Lung (tissue), 12 donors: ENCODE data around the gene TSEN15. TPM values are rescaled to one million over a fixed set of nuclear protein-coding genes. Genes with fewer than 3 reads are reported as not detected.
"Not testable (repeated sequence)": the region's sequence is repeated elsewhere in the genome, so short reads cannot be mapped to it uniquely, and the experiment has no call there.

Source experiments
- ATAC-seq: fragments of 200-7000 bp; cut with Tn5 transposase; one replicate; pipeline ENCODE4 v1.9.1; 2020; ENCODE audit warnings: moderate number of reproducible peaks; ENCODE audit not compliant: insufficient read depth, low FRiP score
- DNase-seq, 3 donors: peaks; one replicate each; pipeline ENCODE4 v3.0.0-alpha.2; 2013 to 2017
- H3K27ac ChIP-seq, 2 donors: one replicate each; pipeline ENCODE4 v1.5.1; 2013; ENCODE audit warnings: mild to moderate bottlenecking in 2 of 2, moderate library complexity in 2 of 2, control low read depth in 1 of 2, inconsistent platforms in 1 of 2, low read depth in 1 of 2, low read length in 1 of 2
- H3K27me3 ChIP-seq, 3 donors: one replicate each; pipeline ENCODE4 v1.5.1; 2013; ENCODE audit warnings: low read length in 2 of 3; ENCODE audit not compliant: control insufficient read depth in 3 of 3, insufficient read depth in 3 of 3
- H3K36me3 ChIP-seq, 4 donors: one replicate each; pipeline ENCODE4 v1.5.1; 2013; ENCODE audit warnings: low read length in 4 of 4, mild to moderate bottlenecking in 1 of 4, moderate library complexity in 1 of 4; ENCODE audit not compliant: control insufficient read depth in 4 of 4, insufficient read depth in 4 of 4
- H3K4me1 ChIP-seq, 5 donors: one replicate each; pipeline ENCODE4 v1.5.1; 2013; ENCODE audit warnings: low read length in 5 of 5, mild to moderate bottlenecking in 2 of 5, moderate library complexity in 1 of 5; ENCODE audit not compliant: control insufficient read depth in 5 of 5, insufficient read depth in 5 of 5
- H3K4me3 ChIP-seq: one replicate; pipeline ENCODE4 v1.5.1; 2013; ENCODE audit warnings: mild to moderate bottlenecking, control low read depth, moderate library complexity
- H3K9ac ChIP-seq, 2 donors: one replicate each; pipeline ENCODE4 v1.5.1; 2013; ENCODE audit warnings: low read length in 2 of 2, control low read depth in 1 of 2; ENCODE audit not compliant: insufficient read depth in 1 of 2
- H3K9me3 ChIP-seq, 4 donors: one replicate each; pipeline ENCODE4 v1.5.1; 2013; ENCODE audit warnings: low read length in 3 of 4, mild to moderate bottlenecking in 1 of 4, moderate library complexity in 1 of 4; ENCODE audit not compliant: control insufficient read depth in 4 of 4, insufficient read depth in 3 of 4
- WGBS, 2 donors: extraction: QIAGEN DNeasy Blood & Tissue Kit; methylation state at CpG; one replicate each; pipeline ENCODE4 v1.1.7; 2013; 5-methylcytosine and 5-hydroxymethylcytosine counted together
- polyA plus RNA-seq, 2 donors: library from polyadenylated mRNA; stranded (reverse); fragments of 200-250 nt; gene quantifications; one replicate each; pipeline ENCODE4 v1.2.1, GENCODE V29; 2013
- total RNA-seq, 2 donors: library from RNA; depleted of rRNA in 1 of 2; stranded (reverse); fragments of >200 nt in 1 of 2; gene quantifications; one replicate each; pipeline ENCODE4 v1.2.1, GENCODE V29; 2014 to 2021
- TF ChIP-seq, protein P1 (sequence below): IDR thresholded peaks from 2 replicates; pipeline ENCODE4 v1.5.1; 2012; ENCODE audit warnings: mild to moderate bottlenecking; ENCODE audit errors: control extremely low read depth, extremely low read depth
- donor health status: control.
- donor health status: control.
- donor health status: Bipolar disorder and iron deficiency.
- donor health status: healthy.
- donor health status: DM: yes; HTN: yes; CAD: no.

The TSEN15 gene
- total and polyA plus RNA-seq, 4 donors: 18.8 to 32.8 (median 31.1) TPM

- Histone ChIP-seq H3K4me3 (no peak overlapping the region), H3K4me1 (peaks cover 0 to 16% (median 5%) of the 10 kb centered on the region in 5 donors), H3K9ac (no peak overlapping the region), H3K27me3 (peaks cover 0 to 50% (median 15%) of the 10 kb centered on the region in 3 donors), H3K27ac (no peak overlapping the region), H3K36me3 (no peaks in the 10 kb centered on the region), H3K9me3 (no peaks in the 10 kb centered on the region)
- no peak for ATAC-seq
- 32 to 65% methylated on average over 4 of the region's 4 CpGs for WGBS, 2 donors
- TF ChIP-seq, protein P1, sequence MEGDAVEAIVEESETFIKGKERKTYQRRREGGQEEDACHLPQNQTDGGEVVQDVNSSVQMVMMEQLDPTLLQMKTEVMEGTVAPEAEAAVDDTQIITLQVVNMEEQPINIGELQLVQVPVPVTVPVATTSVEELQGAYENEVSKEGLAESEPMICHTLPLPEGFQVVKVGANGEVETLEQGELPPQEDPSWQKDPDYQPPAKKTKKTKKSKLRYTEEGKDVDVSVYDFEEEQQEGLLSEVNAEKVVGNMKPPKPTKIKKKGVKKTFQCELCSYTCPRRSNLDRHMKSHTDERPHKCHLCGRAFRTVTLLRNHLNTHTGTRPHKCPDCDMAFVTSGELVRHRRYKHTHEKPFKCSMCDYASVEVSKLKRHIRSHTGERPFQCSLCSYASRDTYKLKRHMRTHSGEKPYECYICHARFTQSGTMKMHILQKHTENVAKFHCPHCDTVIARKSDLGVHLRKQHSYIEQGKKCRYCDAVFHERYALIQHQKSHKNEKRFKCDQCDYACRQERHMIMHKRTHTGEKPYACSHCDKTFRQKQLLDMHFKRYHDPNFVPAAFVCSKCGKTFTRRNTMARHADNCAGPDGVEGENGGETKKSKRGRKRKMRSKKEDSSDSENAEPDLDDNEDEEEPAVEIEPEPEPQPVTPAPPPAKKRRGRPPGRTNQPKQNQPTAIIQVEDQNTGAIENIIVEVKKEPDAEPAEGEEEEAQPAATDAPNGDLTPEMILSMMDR: no peak
- DNase-seq: no peak
Observed at GRCh38 chr1:184039126-184039525, 12.4 kb upstream of the TSEN15 start.

DNA sequence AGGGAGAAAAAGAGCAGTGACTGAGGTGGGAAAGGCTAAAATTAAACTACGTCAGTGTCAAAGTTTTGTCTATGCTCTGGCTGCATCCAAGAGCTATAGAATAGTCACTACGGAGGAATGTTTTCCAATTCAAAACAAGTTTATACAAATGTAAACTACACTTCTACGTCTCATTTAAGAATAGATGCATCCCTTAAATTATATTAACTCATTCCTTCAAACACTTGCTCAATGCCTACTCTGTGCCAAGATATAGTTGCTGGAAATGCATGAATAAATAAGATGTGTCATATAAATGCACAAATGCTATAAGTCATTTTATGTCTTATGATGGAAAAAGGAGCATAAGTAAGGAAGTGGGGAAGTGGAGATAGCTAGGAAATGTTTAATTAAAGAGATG, 9.8 kb upstream of the TSEN15 start:
- no peaks in the 10 kb centered on the region for H3K9me3 ChIP-seq
- TF ChIP-seq, protein P1: no peak
- peaks cover 0 to 25% (median 6%) of the 10 kb centered on the region in 3 donors for H3K27me3 ChIP-seq
- no peak overlapping the region for H3K27ac ChIP-seq
- H3K9ac ChIP-seq: no peak overlapping the region
- H3K4me1 ChIP-seq: peaks cover 0 to 7% (median 3%) of the 10 kb centered on the region in 5 donors
- no peaks in the 10 kb centered on the region for H3K36me3 ChIP-seq
- DNase-seq (no peak), ATAC-seq (no peak)
- 84 to 85% methylated on average over 3 of the region's 3 CpGs for whole genome bisulfite sequencing, 2 donors
- H3K4me3 ChIP-seq: no peak overlapping the region

DNA sequence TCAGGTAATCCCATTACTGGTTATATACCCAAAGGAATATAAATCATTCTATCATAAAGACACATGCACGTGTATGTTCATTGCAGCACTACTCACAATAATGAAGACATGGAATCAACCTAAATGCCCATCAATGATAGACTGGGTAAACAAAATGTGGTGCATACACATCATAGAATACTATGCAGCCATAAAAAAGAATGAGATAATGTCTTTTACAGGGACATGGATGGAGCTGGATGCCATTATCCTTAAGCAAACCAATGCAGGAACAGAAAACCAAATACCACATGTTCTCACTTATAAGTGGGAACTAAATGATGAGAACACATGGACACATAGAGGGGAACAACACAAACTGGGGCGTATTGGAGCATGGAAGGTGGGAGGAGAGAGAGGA, 8.2 kb upstream of the TSEN15 start:
- peaks cover 0 to 17% (median 6%) of the 10 kb centered on the region in 3 donors for H3K27me3 ChIP-seq
- H3K4me1 ChIP-seq, DNase-seq, H3K9ac ChIP-seq, ATAC-seq, H3K27ac ChIP-seq, H3K36me3 ChIP-seq, H3K4me3 ChIP-seq, H3K9me3 ChIP-seq: not testable (repeated sequence)
- 91 to 100% methylated on average over 2 of the region's 2 CpGs for WGBS, 2 donors

DNA sequence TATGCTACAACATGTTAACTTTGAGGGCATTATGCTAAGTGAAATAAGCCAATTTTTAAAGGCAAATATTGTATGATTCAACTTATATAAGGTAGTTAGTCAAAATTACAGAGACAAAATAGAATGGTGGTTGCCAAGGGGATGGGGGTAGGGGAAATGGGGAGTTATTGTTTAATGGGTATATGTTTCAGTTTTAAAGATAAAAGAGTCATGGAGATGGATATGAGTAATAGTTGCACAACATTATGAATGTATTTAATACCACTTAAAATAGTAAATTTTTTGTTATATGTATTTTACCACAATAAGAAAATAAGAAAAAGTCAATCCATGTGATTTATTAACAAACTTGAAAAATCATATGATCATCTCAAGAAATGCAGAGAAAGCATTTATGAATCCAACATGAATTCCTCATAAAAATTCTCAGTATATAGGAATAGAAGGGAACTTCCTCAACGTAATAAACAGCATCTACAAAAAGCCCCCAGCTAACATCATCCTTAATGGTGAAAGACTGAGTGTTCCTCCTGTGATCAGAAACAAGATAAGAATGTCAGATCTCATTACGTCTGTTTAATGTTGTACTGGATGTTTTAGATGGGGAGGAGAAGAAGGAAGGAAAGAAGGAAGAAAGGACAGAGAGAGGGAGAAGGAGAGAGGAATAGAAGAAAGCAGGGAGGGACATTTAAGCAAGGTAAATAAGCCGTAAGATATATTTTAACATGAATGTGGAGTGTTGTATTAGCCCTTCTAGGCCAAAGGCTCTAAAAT, 6.7 kb upstream of the TSEN15 start:
- Histone ChIP-seq H3K27ac (no peak overlapping the region), H3K36me3 (no peaks in the 10 kb centered on the region), H3K9me3 (no peaks in the 10 kb centered on the region), H3K4me3 (no peak overlapping the region), H3K9ac (no peak overlapping the region), H3K4me1 (no peaks in the 10 kb centered on the region), H3K27me3 (peaks cover 0 to 6% (median under 1%) of the 10 kb centered on the region in 3 donors)
- 73 to 83% methylated on average over 3 of the region's 3 CpGs for WGBS, 2 donors
- no peak for DNase-seq
- no peak for ATAC-seq
- TF ChIP-seq, protein P1: no peak

DNA sequence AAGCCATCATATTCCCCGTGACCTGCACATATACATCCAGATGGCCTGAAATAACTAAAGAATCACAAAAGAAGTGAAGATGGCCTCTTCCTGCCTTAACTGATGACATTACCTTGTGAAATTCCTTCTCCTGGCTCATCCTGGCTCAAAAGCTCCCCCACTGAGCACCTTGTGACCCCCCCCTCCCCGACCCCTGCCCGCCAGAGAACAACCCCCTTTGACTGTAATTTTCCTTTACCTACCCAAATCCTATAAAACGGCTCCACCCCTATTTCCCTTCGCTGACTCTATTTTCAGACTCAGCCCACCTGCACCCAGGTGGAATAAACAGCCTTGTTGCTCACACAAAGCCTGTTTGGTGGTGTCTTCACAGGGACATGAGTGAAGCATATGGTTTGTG, 4.0 kb upstream of the TSEN15 start:
- H3K4me3 ChIP-seq, H3K9ac ChIP-seq, H3K27me3 ChIP-seq, H3K27ac ChIP-seq, ATAC-seq, H3K9me3 ChIP-seq, H3K36me3 ChIP-seq, DNase-seq: not testable (repeated sequence)
- peaks cover 0 to 12% (median 0%) of the 10 kb centered on the region in 5 donors for H3K4me1 ChIP-seq
- WGBS, 2 donors: 78 to 88% methylated on average over 5 of the region's 5 CpGs
